ENCODE data around the gene CCDC87. TPM values are rescaled to one million over a fixed set of nuclear protein-coding genes. Genes with fewer than 3 reads are reported as not detected.

CCDC87 gene
- total and polyA plus RNA-seq, 2 of the 8 experiments (the other 6 are each of a cell fraction or from before 2014, with no cell fraction given) = 0.32 to 0.99 TPM

DNA sequence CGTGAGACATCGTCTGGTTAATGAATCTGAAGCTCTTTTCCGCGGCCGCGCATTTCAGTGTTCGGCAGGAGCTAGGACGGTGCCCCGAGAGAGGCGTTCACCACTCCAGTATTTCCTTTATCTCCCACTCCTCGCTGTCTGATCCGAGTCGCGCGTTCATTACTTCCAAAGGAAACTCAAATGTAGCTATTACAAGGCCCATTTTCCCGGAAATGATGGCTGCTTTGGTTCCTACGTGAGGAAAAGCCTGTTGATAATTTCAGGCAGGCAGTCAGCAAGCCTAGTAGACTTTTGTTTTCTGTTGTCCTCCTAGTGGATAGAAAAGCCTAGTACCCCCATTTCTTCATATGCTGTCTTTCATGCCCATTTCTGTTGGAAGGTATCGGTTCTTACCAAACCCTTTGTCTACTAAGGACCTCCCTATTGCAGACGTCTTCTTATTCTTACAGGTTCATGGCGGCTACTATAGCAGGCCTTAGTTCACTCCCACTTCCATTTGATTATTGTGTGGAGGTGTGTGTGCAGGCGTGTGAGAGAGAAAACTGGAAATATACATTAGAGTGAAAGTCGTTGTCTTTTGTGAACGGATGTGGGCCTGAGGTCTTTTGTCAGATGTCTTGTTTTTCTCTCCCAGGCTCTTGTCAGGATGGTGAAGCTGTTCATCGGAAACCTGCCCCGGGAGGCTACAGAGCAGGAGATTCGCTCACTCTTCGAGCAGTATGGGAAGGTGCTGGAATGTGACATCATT is 46.4 kb upstream of the CCDC87 start (continued):
- TF ChIP-seq, protein P1, sequence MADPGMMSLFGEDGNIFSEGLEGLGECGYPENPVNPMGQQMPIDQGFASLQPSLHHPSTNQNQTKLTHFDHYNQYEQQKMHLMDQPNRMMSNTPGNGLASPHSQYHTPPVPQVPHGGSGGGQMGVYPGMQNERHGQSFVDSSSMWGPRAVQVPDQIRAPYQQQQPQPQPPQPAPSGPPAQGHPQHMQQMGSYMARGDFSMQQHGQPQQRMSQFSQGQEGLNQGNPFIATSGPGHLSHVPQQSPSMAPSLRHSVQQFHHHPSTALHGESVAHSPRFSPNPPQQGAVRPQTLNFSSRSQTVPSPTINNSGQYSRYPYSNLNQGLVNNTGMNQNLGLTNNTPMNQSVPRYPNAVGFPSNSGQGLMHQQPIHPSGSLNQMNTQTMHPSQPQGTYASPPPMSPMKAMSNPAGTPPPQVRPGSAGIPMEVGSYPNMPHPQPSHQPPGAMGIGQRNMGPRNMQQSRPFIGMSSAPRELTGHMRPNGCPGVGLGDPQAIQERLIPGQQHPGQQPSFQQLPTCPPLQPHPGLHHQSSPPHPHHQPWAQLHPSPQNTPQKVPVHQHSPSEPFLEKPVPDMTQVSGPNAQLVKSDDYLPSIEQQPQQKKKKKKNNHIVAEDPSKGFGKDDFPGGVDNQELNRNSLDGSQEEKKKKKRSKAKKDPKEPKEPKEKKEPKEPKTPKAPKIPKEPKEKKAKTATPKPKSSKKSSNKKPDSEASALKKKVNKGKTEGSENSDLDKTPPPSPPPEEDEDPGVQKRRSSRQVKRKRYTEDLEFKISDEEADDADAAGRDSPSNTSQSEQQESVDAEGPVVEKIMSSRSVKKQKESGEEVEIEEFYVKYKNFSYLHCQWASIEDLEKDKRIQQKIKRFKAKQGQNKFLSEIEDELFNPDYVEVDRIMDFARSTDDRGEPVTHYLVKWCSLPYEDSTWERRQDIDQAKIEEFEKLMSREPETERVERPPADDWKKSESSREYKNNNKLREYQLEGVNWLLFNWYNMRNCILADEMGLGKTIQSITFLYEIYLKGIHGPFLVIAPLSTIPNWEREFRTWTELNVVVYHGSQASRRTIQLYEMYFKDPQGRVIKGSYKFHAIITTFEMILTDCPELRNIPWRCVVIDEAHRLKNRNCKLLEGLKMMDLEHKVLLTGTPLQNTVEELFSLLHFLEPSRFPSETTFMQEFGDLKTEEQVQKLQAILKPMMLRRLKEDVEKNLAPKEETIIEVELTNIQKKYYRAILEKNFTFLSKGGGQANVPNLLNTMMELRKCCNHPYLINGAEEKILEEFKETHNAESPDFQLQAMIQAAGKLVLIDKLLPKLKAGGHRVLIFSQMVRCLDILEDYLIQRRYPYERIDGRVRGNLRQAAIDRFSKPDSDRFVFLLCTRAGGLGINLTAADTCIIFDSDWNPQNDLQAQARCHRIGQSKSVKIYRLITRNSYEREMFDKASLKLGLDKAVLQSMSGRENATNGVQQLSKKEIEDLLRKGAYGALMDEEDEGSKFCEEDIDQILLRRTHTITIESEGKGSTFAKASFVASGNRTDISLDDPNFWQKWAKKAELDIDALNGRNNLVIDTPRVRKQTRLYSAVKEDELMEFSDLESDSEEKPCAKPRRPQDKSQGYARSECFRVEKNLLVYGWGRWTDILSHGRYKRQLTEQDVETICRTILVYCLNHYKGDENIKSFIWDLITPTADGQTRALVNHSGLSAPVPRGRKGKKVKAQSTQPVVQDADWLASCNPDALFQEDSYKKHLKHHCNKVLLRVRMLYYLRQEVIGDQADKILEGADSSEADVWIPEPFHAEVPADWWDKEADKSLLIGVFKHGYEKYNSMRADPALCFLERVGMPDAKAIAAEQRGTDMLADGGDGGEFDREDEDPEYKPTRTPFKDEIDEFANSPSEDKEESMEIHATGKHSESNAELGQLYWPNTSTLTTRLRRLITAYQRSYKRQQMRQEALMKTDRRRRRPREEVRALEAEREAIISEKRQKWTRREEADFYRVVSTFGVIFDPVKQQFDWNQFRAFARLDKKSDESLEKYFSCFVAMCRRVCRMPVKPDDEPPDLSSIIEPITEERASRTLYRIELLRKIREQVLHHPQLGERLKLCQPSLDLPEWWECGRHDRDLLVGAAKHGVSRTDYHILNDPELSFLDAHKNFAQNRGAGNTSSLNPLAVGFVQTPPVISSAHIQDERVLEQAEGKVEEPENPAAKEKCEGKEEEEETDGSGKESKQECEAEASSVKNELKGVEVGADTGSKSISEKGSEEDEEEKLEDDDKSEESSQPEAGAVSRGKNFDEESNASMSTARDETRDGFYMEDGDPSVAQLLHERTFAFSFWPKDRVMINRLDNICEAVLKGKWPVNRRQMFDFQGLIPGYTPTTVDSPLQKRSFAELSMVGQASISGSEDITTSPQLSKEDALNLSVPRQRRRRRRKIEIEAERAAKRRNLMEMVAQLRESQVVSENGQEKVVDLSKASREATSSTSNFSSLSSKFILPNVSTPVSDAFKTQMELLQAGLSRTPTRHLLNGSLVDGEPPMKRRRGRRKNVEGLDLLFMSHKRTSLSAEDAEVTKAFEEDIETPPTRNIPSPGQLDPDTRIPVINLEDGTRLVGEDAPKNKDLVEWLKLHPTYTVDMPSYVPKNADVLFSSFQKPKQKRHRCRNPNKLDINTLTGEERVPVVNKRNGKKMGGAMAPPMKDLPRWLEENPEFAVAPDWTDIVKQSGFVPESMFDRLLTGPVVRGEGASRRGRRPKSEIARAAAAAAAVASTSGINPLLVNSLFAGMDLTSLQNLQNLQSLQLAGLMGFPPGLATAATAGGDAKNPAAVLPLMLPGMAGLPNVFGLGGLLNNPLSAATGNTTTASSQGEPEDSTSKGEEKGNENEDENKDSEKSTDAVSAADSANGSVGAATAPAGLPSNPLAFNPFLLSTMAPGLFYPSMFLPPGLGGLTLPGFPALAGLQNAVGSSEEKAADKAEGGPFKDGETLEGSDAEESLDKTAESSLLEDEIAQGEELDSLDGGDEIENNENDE (IDR thresholded peaks at IDR 0.05; ENCODE audit: insufficient replicate concordance, low read length) = peak; percentile 12
- TF ChIP-seq TBP (IDR thresholded peaks at IDR 0.05; ENCODE audit: low read depth, low read length) = no peak
- TF ChIP-seq SIN3A (conservative IDR thresholded peaks at IDR 0.05 in 1 of 2, IDR thresholded peaks at IDR 0.05 in 1 of 2; ENCODE audit: low read depth in 1 of 2, low read length in 2 of 2) = 0 out of 4 replicates have a peak, but pooled peaks of 1 of the 2 experiments have one; percentile 12
- TF ChIP-seq NANOG (IDR thresholded peaks at IDR 0.05; ENCODE audit: insufficient read depth, low read depth, low read length, poor library complexity, severe bottlenecking) = no peak
- no peak for TF ChIP-seq BRCA1 (IDR thresholded peaks at IDR 0.05; ENCODE audit: low read depth, low read length)
